Activated CD8-positive, alpha-beta memory T cell treated with anti-CD3 and anti-CD28 coated beads, Interleukin-2, amount 50 U/mL, for 48 hours (primary cell): ENCODE data around the gene PACRG.

Experiments
- DNase-seq: peaks from one replicate; pipeline ENCODE4 v3.0.0-alpha.2; 2020

Gene PACRG

GRCh38 chr6:162798546-162799266, 70.9 kb downstream of the PACRG start:
- no peak for DNase-seq

- DNase-seq = no peak
Observed at GRCh38 chr6:162814426-162814973, 86.7 kb downstream of the PACRG start.

GRCh38 chr6:162817196-162817595, 89.4 kb downstream of the PACRG start:
- DNase-seq = no peak

GRCh38 chr6:162819284-162819683, 91.5 kb downstream of the PACRG start:
- no peak for DNase-seq

GRCh38 chr6:162821102-162821501, 93.3 kb downstream of the PACRG start:
- DNase-seq = no peak

- DNase-seq = no peak
Observed at GRCh38 chr6:162825597-162825996, 97.8 kb downstream of the PACRG start.

- DNase-seq = no peak
Observed at GRCh38 chr6:162829013-162829742, 101.4 kb downstream of the PACRG start.

GRCh38 chr6:162833776-162834175, 106.0 kb downstream of the PACRG start:
- DNase-seq = no peak

GRCh38 chr6:162845972-162846371, 118.2 kb downstream of the PACRG start:
- DNase-seq = no peak

- DNase-seq = no peak
Observed at GRCh38 chr6:162846723-162847122, 118.9 kb downstream of the PACRG start.

- DNase-seq = no peak
Observed at GRCh38 chr6:162849269-162849668, 121.5 kb downstream of the PACRG start.

GRCh38 chr6:162852192-162852591, 124.4 kb downstream of the PACRG start:
- DNase-seq = no peak

GRCh38 chr6:162852840-162853577, 125.2 kb downstream of the PACRG start:
- no peak for DNase-seq

- no peak for DNase-seq
Observed at GRCh38 chr6:162854228-162854627, 126.5 kb downstream of the PACRG start.

GRCh38 chr6:162854734-162855191, 127.0 kb downstream of the PACRG start:
- DNase-seq = no peak

- DNase-seq = no peak
Observed at GRCh38 chr6:162856885-162857284, 129.1 kb downstream of the PACRG start.

GRCh38 chr6:162857326-162857725, 129.6 kb downstream of the PACRG start:
- no peak for DNase-seq

- DNase-seq = no peak
Observed at GRCh38 chr6:162862462-162862861, 134.7 kb downstream of the PACRG start.

- no peak for DNase-seq
Observed at GRCh38 chr6:162862941-162863340, 135.2 kb downstream of the PACRG start.

- DNase-seq = no peak
Observed at GRCh38 chr6:162863821-162864220, 136.0 kb downstream of the PACRG start.

GRCh38 chr6:162864911-162865310, 137.1 kb downstream of the PACRG start:
- no peak for DNase-seq

GRCh38 chr6:162866656-162867055, 138.9 kb downstream of the PACRG start:
- no peak for DNase-seq

GRCh38 chr6:162868397-162868796, 140.6 kb downstream of the PACRG start:
- no peak for DNase-seq
